HepG2 (cell line): Measurements from ENCODE around the gene PRMT5. TPM values are rescaled to one million over a fixed set of nuclear protein-coding genes. Genes with fewer than 3 reads are reported as not detected.

Experiments
- BRCA1 ChIP-seq: sonication (generic); formaldehyde crosslinking; IDR thresholded peaks from 2 replicates; pipeline ENCODE4 v1.4.0; 2020; ENCODE audit warnings: missing genetic modification reagents
- FOXA3 ChIP-seq: IDR thresholded peaks from 2 replicates; pipeline ENCODE4 v1.6.1; 2016; ENCODE audit warnings: missing genetic modification reagents, missing compliant biosample characterization
- FOXO4 ChIP-seq: sonication (generic); formaldehyde crosslinking; conservative IDR thresholded peaks from 2 replicates; pipeline ENCODE4 v1.8.1; 2023; ENCODE audit warnings: missing genetic modification reagents
- FUBP1 ChIP-seq: sonication (generic); formaldehyde crosslinking; IDR thresholded peaks from 2 replicates; pipeline ENCODE4 v1.5.1; 2020; ENCODE audit warnings: missing genetic modification reagents, mild to moderate bottlenecking, borderline replicate concordance
- GTF3A ChIP-seq: sonication (generic); formaldehyde crosslinking; conservative IDR thresholded peaks from 2 replicates; pipeline ENCODE4 v1.4.0; 2020; ENCODE audit warnings: mild to moderate bottlenecking, missing genetic modification reagents
- KDM5A ChIP-seq: fragments of 200-600 bp; sonication (generic); IDR thresholded peaks from 2 replicates; pipeline ENCODE4 v1.7.0; 2018; ENCODE audit warnings: antibody characterized with exemption, mild to moderate bottlenecking, low read length, borderline replicate concordance
- KLF13 ChIP-seq: sonication (generic); formaldehyde crosslinking; IDR thresholded peaks from 2 replicates; pipeline ENCODE4 v1.4.0; 2020; ENCODE audit warnings: mild to moderate bottlenecking, missing genetic modification reagents
- KMT2A ChIP-seq: sonication (generic); formaldehyde crosslinking; IDR thresholded peaks from 2 replicates; pipeline ENCODE4 v1.4.0; 2020; ENCODE audit warnings: missing genetic modification reagents
- NONO ChIP-seq, 2 experiments: fragments of 450-650 bp in 1 of 2; sonication (generic) in 1 of 2; formaldehyde crosslinking in 1 of 2; IDR thresholded peaks in 1 of 2; conservative IDR thresholded peaks in 1 of 2; 2 replicates each; pipeline versions ENCODE4 v1.6.1 to v1.8.0; 2017 to 2022; ENCODE audit warnings: mild to moderate bottlenecking in 1 of 2, missing genetic modification reagents in 1 of 2, moderate library complexity in 1 of 2
- RFX1 ChIP-seq: fragments of 450-650 bp; IDR thresholded peaks from 2 replicates; pipeline ENCODE4 v1.6.1; 2017
- U2AF1 ChIP-seq: fragments of 200-400 bp; formaldehyde crosslinking; optimal IDR thresholded peaks from 2 replicates; pipeline ENCODE3; 2017; ENCODE audit warnings: mild to moderate bottlenecking, low read depth, low read length
- ZBTB43 ChIP-seq: sonication (generic); formaldehyde crosslinking; conservative IDR thresholded peaks from 2 replicates; pipeline ENCODE4 v1.4.0; 2020; ENCODE audit warnings: missing genetic modification reagents
- ZC3H13 ChIP-seq: sonication (generic); formaldehyde crosslinking; IDR thresholded peaks from 2 replicates; pipeline ENCODE4 v1.8.1; 2023; ENCODE audit warnings: mild to moderate bottlenecking, missing genetic modification reagents, moderate library complexity
- ZFP62 ChIP-seq: sonication (generic); formaldehyde crosslinking; IDR thresholded peaks from 2 replicates; pipeline ENCODE4 v1.4.0; 2020; ENCODE audit warnings: missing genetic modification reagents
- ZNF17 ChIP-seq: sonication (generic); formaldehyde crosslinking; IDR thresholded peaks from 2 replicates; pipeline ENCODE4 v1.5.0; 2020; ENCODE audit warnings: mild to moderate bottlenecking, missing genetic modification reagents
- ZNF407 ChIP-seq: sonication (generic); formaldehyde crosslinking; IDR thresholded peaks from one replicate; pipeline ENCODE4 v1.5.1; 2020; ENCODE audit warnings: mild to moderate bottlenecking, missing genetic modification reagents; ENCODE audit errors: not compliant biosample characterization
- polyA plus RNA-seq, 8 experiments: library from polyadenylated mRNA; depleted of rRNA in 3 of 8; stranded (reverse) in 7 of 8; unstranded in 1 of 8; fragments of >200 nt; fragmentation: Illumina TruSeq in 4 of 8; extraction: Trizol in 4 of 8; gene quantifications; 2 replicates each; pipeline versions ENCODE4 v1.2.1 to v1.2.3, GENCODE V29; 2011 to 2016; ENCODE audit warnings: low read depth in 4 of 8, missing spikeins in 1 of 8, mixed read lengths in 1 of 8; ENCODE audit not compliant: insufficient read depth in 1 of 8
- total RNA-seq, 5 experiments: library from RNA; depleted of rRNA; stranded (reverse); fragments of >200 nt; fragmentation: Illumina TruSeq; extraction: Trizol; gene quantifications; 2 replicates each; pipeline ENCODE4 v1.2.3, GENCODE V29; 2016; ENCODE audit warnings: low read depth in 1 of 5

Gene PRMT5
- total and polyA plus RNA-seq, 2 of the 13 experiments (the other 11 are each of a cell fraction or from before 2014, with no cell fraction given) = 210 to 354 TPM

GRCh38 chr14:22977684-22978486 lies 48.7 kb upstream of the PRMT5 start (continued):
- TF ChIP-seq FOXO4 (CRISPR knock-in tag) = no peak
- TF ChIP-seq ZNF17 (CRISPR knock-in tag) = no peak
- TF ChIP-seq RFX1 = peak; percentile 47; the same call in 1 of the 2 replicates
- no peak for TF ChIP-seq BRCA1
- no peak for TF ChIP-seq FUBP1 (CRISPR knock-in tag)
- TF ChIP-seq ZBTB43 (CRISPR knock-in tag) = no peak
- peak; percentile 95 for TF ChIP-seq FOXA3 (CRISPR knock-in tag)
- TF ChIP-seq KDM5A = peak; percentile 69; the same call in 1 of the 2 replicates
- peak; percentile 46; the same call in 1 of the 2 replicates for TF ChIP-seq KMT2A (CRISPR knock-in tag)
- no peak for TF ChIP-seq ZFP62
- no peak for TF ChIP-seq ZC3H13
- TF ChIP-seq ZNF407 (CRISPR knock-in tag) = peak; percentile 26
- TF ChIP-seq U2AF1 = no peak
- TF ChIP-seq KLF13 (CRISPR knock-in tag) = peak; percentile 79; the same call in 1 of the 2 replicates
- 0 out of 2 replicates have a peak, but pooled peaks have one; percentile 53 for TF ChIP-seq NONO (IDR thresholded peaks at IDR 0.05)
- TF ChIP-seq NONO (CRISPR knock-in tag; conservative IDR thresholded peaks at IDR 0.05) = no peak
- TF ChIP-seq GTF3A (CRISPR knock-in tag) = 0 out of 2 replicates have a peak, but pooled peaks have one; percentile 66
